Ovary (tissue), 10 donors: ENCODE results near the gene SPDYE5. TPM values are rescaled to one million over a fixed set of nuclear protein-coding genes. Genes with fewer than 3 reads are reported as not detected.
A peak's percentile ranks its signal among the peaks of the same experiment; 100 is the strongest.
"Not testable (repeated sequence)": the region's sequence is repeated elsewhere in the genome, so short reads cannot be mapped to it uniquely, and the experiment has no call there.

ENCODE experiments used
- DNase-seq, 5 donors: peaks; one replicate each; pipeline ENCODE4 v3.0.0-alpha.2; 2019 to 2020
- H3K27ac ChIP-seq, 2 donors: fragments of 200-600 bp; one replicate each; pipeline versions ENCODE4 v1.5.1 to v1.8.0; 2019 to 2022
- H3K27me3 ChIP-seq: fragments of 200-600 bp; one replicate; pipeline ENCODE4 v1.8.0; 2022
- H3K36me3 ChIP-seq: fragments of 200-600 bp; sonication (generic); one replicate; pipeline ENCODE4 v1.5.1; 2019
- H3K4me1 ChIP-seq: one replicate; pipeline ENCODE4 v1.8.1; 2013; ENCODE audit warnings: mild to moderate bottlenecking, moderate library complexity; ENCODE audit not compliant: insufficient read depth
- H3K4me3 ChIP-seq: fragments of 200-600 bp; sonication (generic); one replicate; pipeline ENCODE4 v1.5.1; 2017
- H3K9me3 ChIP-seq, 2 donors: fragments of 200-600 bp in 1 of 2; sonication (generic) in 1 of 2; one replicate each; pipeline versions ENCODE4 v1.5.1 to v1.8.1; 2013 to 2019; ENCODE audit warnings: mild to moderate bottlenecking in 1 of 2, moderate library complexity in 1 of 2
- POLR2A ChIP-seq: fragments of 450-650 bp; IDR thresholded peaks from one replicate; pipeline ENCODE4 v1.6.1; 2017; ENCODE audit warnings: antibody characterized with exemption, mild to moderate bottlenecking, moderate library complexity
- WGBS, 3 donors: extraction: QIAGEN DNeasy Blood & Tissue Kit in 1 of 3; methylation state at CpG; one replicate each; pipeline versions ENCODE4 v1.1.5 to v1.1.7; 2013 to 2017; 5-methylcytosine and 5-hydroxymethylcytosine counted together
- intact Hi-C, 4 donors: fragments of 100-400 bp; cut with DNase I; formaldehyde crosslinking; loops; one replicate each; pipeline versions ENCODE4 v1.11.0 to v1.15.1; 2022 to 2023
- long read RNA-seq, 3 donors: library from polyadenylated mRNA in 2 of 3; unstranded in 2 of 3; transcript quantifications; one replicate each; pipeline ENCODE4 v2.0.0 and lab custom pipeline, GENCODE V29; 2021 to 2026
- polyA plus RNA-seq, 2 donors: library from polyadenylated mRNA; stranded (reverse); fragments of 200-250 nt in 1 of 2; fragments of 350-450 nt in 1 of 2; fragmentation: Illumina TruSeq in 1 of 2; extraction: RNeasy Lipid Tissue Mini Kit (QIAGEN cat#74804) in 1 of 2; gene quantifications; one replicate each; pipeline ENCODE4 v1.2.3, GENCODE V29; 2013 to 2014
- total RNA-seq, 7 donors: library from RNA; depleted of rRNA in 2 of 7; stranded (reverse); fragments of >200 nt in 2 of 7; fragmentation: NEBNext Ultra II Directional in 3 of 7; extraction: Animal tissue kit (Norgen Biotek cat#: 25700) in 3 of 7; gene quantifications; one replicate each; pipeline versions ENCODE4 v1.1.0 to v1.2.4, GENCODE V29; 2016 to 2023
- TF ChIP-seq, protein P1 (sequence below), 3 donors: fragments of 450-650 bp in 2 of 3; fragments of 200-600 bp in 1 of 3; IDR thresholded peaks; one replicate each; pipeline versions ENCODE4 v1.5.1 to v1.8.0; 2016 to 2022; ENCODE audit warnings: antibody characterized with exemption in 3 of 3, mild to moderate bottlenecking in 1 of 3
- donor health status: DM: no; HTN: no; CAD: no; lungs with moderate emphysema.
- donor health status: DM: no; HTN: no; CAD: no.
- donor health status: Bipolar disorder and iron deficiency.
- donor health status: DM: yes; HTN: yes; CAD: no.
- donor health status: DM: no; HTN: no; CAD: no.
- donor health status: DM: yes; HTN: yes; CAD: no.

Gene SPDYE5, protein sequence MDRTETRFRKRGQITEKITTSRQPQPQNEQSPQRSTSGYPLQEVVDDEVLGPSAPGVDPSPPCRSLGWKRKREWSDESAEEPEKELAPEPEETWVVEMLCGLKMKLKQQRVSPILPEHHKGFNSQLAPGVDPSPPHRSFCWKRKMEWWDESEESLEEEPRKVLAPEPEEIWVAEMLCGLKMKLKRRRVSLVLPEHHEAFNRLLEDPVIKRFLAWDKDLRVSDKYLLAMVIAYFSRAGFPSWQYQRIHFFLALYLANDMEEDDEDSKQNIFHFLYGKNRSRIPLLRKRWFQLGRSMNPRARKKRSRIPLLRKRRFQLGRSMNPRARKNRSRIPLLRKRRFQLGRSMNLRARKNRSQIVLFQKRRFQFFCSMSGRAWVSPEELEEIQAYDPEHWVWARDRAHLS
- total RNA-seq (under 1 TPM in 4 of 7 donors, not detected in 3; 0.10 to 0.20 (median 0.15) TPM), polyA plus RNA-seq (under 1 TPM in 1 of 2 donors, not detected in 1; 0.07 TPM)
- long read RNA-seq, donor 1, partial matches to known transcripts: 0 of 25 reads
- long read RNA-seq, donor 1, other reads (novel, unspliced or antisense): 25 of 25 reads
- long read RNA-seq, donor 2: 0 reads
- long read RNA-seq, donor 3, partial matches to known transcripts: 0 of 10 reads
- long read RNA-seq, donor 3, other reads (novel, unspliced or antisense): 10 of 10 reads

DNA sequence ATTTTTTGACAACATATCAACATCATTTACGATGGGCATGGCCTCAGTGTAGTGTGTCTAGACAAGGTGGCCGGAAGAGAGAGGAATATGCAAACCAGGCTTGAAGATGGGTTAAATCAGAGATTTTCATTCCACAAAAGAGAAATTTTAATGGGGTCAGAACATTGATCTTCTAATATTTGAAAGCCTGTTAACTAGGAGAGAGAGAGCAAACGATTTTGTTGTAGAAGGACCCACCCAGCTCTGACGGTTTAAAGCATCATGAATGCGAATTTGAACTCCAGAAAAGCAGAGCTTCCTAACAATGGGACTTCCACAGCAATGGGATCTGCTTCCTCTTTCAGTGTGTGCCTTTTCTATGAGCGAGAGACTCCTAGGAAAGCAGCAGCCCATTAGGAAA is at the start of gene SPDYE5:
Gene SPDYE5 (plus strand): TSS at position 301 of the 400 bp plus-strand sequence. CDS start 1,728 bp downstream, outside the sequence.
- DNase-seq, H3K27me3 ChIP-seq, intact Hi-C loops, H3K4me3 ChIP-seq, H3K36me3 ChIP-seq, H3K4me1 ChIP-seq, H3K9me3 ChIP-seq, H3K27ac ChIP-seq: not testable (repeated sequence)
- 77 to 82% (median 78%) methylated on average over 5 to 6 of the region's 6 CpGs for WGBS, 3 donors

DNA sequence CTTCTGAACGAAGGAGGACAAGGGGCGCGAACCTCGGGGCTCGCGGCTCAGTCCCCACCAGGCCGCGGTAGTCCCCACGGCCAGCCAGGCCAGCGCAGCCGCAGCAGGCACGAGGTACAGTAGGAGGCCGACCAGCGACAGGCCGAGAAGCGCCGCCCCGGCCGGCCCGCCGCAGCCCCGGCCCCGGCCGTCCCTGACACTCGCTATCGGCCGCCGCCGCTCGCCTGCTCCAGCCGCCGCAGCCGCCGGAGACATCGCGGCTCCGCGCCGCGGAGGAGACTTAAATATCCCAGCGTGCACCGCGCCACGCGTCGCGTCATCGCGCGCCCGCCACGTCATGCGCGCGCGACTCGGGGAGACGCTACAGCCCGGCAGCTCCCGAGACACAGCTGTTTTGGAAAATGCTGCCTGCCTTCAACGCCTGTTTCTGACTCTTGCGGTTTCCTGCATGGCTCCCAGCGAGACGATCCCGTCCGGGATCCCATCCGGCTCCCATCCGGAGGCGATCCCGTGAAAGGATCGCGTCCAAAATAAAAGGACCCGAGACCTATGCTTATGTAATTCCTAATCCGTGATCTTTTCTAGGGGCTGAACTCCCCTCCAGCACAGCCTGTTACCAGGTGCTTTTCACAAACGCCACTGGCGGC is 49.5 kb upstream of the SPDYE5 start:
- Histone ChIP-seq H3K27ac (peak overlapping the region; percentile 59 to 86), H3K4me3 (peak overlapping the region; percentile 50)
- peak; percentile 44 for TF ChIP-seq POLR2A
- H3K4me1 ChIP-seq, intact Hi-C loops, H3K36me3 ChIP-seq, H3K9me3 ChIP-seq, H3K27me3 ChIP-seq: not testable (repeated sequence)
- DNase-seq: peak in 4 of 5 donors; percentile 21 to 56 (median 36)
- WGBS, 3 donors: 0 to 1% (median 0%) methylated on average over 3 to 44 of the region's 76 CpGs

DNA sequence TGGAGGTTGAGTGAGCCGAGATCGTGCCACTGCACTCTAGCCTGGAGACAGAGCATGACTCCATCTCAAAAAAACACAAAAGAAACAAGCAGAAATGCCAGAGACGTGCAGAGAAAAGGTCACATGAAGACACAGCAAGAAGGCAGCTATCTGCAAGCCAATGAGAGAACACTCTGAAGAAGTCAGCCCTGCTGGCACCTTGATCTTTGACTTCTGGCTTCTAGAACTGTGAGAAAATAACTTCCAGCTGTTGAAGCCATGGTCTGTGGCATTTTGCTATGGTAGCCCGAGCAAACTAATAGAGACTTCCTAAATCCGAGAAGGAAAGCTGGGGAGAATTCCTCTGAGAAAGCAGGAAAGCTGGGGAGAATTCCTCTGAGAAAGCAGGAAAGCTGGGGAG is 42.2 kb upstream of the SPDYE5 start:
- H3K9me3 ChIP-seq, H3K36me3 ChIP-seq, H3K4me3 ChIP-seq, intact Hi-C loops, H3K27me3 ChIP-seq, DNase-seq, H3K27ac ChIP-seq, H3K4me1 ChIP-seq: not testable (repeated sequence)
- WGBS, 3 donors: 33 to 72% (median 46%) methylated on average over 2 to 4 of the region's 5 CpGs

DNA sequence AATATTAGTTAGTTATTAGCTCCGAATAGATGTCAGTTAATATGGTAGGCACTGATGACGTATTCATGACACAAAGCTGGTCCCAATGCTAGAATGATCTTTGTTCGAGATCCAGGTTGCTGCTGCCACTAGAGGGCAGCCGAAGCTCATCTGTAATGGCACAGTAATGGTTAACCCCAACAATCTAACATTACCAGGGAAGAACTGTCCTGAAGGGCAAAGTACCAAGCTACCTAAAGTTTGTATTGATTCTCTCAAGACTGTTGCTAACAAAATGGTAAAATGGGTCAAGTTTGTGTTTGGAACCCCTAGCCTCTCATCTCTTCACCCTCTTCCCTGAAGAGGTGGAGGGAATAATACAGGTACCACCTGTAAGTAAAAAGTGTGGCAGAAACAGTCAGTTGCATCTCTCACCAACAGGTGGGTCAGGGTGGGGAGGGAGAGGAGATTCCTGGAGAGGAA is 39.6 kb upstream of the SPDYE5 start:
- H3K27me3 ChIP-seq, H3K36me3 ChIP-seq, H3K27ac ChIP-seq, H3K9me3 ChIP-seq, DNase-seq, H3K4me1 ChIP-seq, H3K4me3 ChIP-seq, intact Hi-C loops: not testable (repeated sequence)
- 8 to 15% (median 9%) methylated on average over 3 to 4 of the region's 4 CpGs for WGBS, 3 donors
- TF ChIP-seq, protein P1, sequence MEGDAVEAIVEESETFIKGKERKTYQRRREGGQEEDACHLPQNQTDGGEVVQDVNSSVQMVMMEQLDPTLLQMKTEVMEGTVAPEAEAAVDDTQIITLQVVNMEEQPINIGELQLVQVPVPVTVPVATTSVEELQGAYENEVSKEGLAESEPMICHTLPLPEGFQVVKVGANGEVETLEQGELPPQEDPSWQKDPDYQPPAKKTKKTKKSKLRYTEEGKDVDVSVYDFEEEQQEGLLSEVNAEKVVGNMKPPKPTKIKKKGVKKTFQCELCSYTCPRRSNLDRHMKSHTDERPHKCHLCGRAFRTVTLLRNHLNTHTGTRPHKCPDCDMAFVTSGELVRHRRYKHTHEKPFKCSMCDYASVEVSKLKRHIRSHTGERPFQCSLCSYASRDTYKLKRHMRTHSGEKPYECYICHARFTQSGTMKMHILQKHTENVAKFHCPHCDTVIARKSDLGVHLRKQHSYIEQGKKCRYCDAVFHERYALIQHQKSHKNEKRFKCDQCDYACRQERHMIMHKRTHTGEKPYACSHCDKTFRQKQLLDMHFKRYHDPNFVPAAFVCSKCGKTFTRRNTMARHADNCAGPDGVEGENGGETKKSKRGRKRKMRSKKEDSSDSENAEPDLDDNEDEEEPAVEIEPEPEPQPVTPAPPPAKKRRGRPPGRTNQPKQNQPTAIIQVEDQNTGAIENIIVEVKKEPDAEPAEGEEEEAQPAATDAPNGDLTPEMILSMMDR (IDR thresholded peaks at IDR 0.05): peak in 1 of 3 donors; percentile 15

DNA sequence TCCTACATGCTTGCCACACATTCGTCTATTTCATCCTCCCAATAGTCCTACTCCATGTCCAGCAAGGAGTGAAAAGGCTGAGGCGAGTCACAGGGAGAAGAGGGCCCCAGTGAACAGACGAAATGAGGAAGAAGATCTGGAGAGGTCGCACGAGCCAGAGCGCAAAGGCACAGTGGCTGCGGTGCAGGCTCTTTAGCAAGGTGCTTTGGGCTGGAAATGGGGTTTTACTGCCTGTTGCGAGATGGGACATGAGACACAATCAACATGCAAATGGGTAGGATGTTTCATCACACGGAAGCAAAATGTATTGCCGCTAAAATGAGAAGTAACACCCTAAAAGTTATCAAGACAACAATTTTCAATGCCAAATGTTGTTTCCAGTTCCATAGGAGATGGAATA is 35.7 kb upstream of the SPDYE5 start:
- H3K27me3 ChIP-seq, H3K9me3 ChIP-seq, intact Hi-C loops, H3K4me1 ChIP-seq, H3K27ac ChIP-seq, H3K36me3 ChIP-seq, DNase-seq, H3K4me3 ChIP-seq: not testable (repeated sequence)
- WGBS, 3 donors: 79 to 96% (median 88%) methylated on average over 8 to 9 of the region's 10 CpGs

DNA sequence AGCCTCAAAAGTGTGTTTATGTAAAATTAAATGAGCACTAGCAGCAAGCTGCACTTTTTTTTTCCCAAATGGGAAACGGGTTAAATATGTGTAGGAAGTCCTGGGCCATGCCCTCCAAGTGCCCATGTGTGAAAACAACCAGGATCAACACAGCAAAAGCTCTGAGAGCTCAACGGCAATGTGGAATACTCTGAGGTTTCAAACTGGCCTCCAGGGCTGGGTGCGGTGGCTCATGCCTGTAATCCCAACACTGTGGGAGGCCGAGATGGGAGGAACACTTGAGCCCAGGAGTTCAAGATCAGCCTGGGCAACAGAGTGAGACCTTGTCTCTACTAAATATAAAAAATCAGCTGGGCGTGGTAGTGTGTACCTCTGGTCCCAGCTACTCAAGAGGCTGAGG is 34.1 kb upstream of the SPDYE5 start:
- intact Hi-C loops: not testable (repeated sequence)

DNA sequence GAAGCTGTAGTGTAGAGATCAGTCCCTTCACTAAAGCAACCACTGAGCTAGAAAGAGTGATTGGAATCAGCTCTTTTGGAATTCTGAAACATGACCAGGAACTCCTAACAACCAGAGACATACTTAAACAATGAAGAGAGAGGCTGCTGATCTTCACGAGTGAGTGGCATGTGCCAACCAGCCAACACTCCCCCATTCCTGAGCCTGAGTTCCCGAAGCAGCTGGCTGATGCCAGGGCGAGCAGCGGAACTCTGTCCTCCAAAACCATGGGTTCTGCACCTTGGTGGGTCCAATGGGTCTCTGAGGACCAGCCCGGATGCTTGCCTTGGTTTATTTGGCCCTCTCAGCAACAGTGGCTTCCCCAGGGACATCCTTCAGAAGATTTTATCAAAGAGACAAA is 31.6 kb upstream of the SPDYE5 start:
- H3K4me1 ChIP-seq, H3K36me3 ChIP-seq, H3K27ac ChIP-seq, DNase-seq, H3K4me3 ChIP-seq, H3K27me3 ChIP-seq, intact Hi-C loops, H3K9me3 ChIP-seq: not testable (repeated sequence)
- WGBS, 3 donors: 57 to 69% (median 69%) methylated on average over 2 to 5 of the region's 5 CpGs

More for the DNA sequence above, 34.1 kb upstream of the SPDYE5 start:
- H3K4me1 ChIP-seq, H3K9me3 ChIP-seq, DNase-seq, H3K4me3 ChIP-seq, H3K36me3 ChIP-seq, H3K27ac ChIP-seq, H3K27me3 ChIP-seq: not testable (repeated sequence)
- 0 to 92% (median 23%) methylated on average over 1 of the region's 5 CpGs for WGBS, 3 donors

DNA sequence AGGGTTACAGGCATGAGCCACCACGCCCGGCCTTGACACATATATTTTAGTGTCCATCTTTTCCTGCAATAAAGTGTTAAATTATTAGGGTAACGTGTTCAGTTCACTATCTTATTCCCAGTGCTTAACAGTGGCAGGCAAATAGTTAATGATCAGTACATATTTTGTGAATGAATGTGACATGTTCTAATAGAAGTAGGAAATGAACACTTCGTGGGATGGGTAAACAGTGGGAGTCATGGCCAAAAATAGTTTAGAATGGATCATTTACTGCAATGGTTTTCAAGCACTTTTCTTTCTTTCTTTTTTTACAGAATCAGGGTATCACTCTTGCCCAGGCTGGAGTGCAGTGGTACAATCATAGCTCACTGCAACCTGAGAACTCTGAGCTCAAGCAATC is 22.0 kb upstream of the SPDYE5 start:
- H3K4me3 ChIP-seq, intact Hi-C loops, H3K27me3 ChIP-seq, DNase-seq, H3K27ac ChIP-seq, H3K9me3 ChIP-seq, H3K4me1 ChIP-seq, H3K36me3 ChIP-seq: not testable (repeated sequence)
- 93 to 96% methylated on average over 3 of the region's 4 CpGs; no CpG with 5 or more reads in 1 of the 3 donors for WGBS, 3 donors

DNA sequence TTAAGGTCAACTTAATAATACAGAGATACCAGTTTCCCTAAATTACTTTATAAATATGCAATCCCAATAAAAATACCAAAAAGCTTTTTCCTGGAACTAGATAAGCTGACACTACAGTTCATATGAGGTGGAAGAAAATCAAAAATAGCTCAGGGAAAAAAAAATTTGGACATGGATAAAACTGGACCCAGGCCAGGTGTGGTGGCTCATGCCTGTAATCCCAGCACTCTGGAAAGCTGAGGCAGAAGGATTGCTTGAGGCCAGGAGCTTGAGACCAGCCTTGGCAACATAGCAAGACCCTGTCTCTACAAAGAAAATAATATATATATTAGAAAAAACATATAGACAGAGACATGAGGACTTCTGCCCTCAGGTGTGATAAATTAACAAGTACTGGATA is 14.7 kb upstream of the SPDYE5 start:
- H3K27me3 ChIP-seq, DNase-seq, H3K27ac ChIP-seq, intact Hi-C loops, H3K4me1 ChIP-seq, H3K4me3 ChIP-seq, H3K9me3 ChIP-seq, H3K36me3 ChIP-seq: not testable (repeated sequence)

DNA sequence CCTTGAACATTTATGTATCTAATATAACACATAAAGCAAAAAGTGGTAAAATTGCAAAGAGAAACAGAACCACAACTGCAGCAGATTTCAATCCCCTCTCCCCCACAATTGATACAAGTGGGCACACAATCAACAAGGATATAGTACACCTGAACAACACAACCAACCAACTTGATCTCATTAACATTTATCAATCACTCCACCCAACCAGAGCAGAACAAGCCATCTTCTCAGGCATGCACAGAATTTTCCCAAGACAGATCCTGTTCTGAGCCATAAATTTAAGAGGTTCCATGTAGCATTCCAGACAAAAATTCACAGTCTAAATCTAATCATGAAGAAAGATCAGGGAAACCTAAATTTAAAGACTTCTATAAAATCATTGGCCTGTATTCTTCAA is 11.8 kb upstream of the SPDYE5 start:
- H3K4me1 ChIP-seq, intact Hi-C loops, H3K36me3 ChIP-seq, H3K27me3 ChIP-seq, H3K9me3 ChIP-seq, DNase-seq, H3K27ac ChIP-seq, H3K4me3 ChIP-seq: not testable (repeated sequence)
